Kidney epithelial cell (primary cell): ENCODE results near the gene SORCS2. TPM values are rescaled to one million over a fixed set of nuclear protein-coding genes. Genes with fewer than 3 reads are reported as not detected.

ENCODE experiments used
- DNase-seq: peaks from one replicate; pipeline ENCODE4 v3.0.0-alpha.2; 2010; ENCODE audit warnings: low read depth
- H3K27me3 ChIP-seq: 2 replicates; pipeline ENCODE4 v1.6.0; 2011; ENCODE audit warnings: low read length; ENCODE audit not compliant: control insufficient read depth, insufficient read depth
- H3K36me3 ChIP-seq: 2 replicates; pipeline ENCODE4 v1.5.1; 2011; ENCODE audit warnings: low read length; ENCODE audit not compliant: control insufficient read depth, insufficient read depth
- H3K4me3 ChIP-seq: 2 replicates; pipeline ENCODE4 v1.5.1; 2011; ENCODE audit warnings: low read depth, mild to moderate bottlenecking, control low read depth, low read length
- CTCF ChIP-seq: IDR thresholded peaks from 2 replicates; pipeline ENCODE4 v1.5.1; 2011; ENCODE audit warnings: mild to moderate bottlenecking, moderate library complexity, low read length, control low read depth, inconsistent platforms; ENCODE audit not compliant: insufficient read depth, poor library complexity, severe bottlenecking
- total RNA-seq: library from RNA; depleted of rRNA; stranded (reverse); fragments of >200 nt; gene quantifications from 2 replicates; pipeline ENCODE4 v1.2.3, GENCODE V29; 2015

Gene SORCS2
- total RNA-seq, 1 donor from 2014 or later = 1.4 TPM

DNA sequence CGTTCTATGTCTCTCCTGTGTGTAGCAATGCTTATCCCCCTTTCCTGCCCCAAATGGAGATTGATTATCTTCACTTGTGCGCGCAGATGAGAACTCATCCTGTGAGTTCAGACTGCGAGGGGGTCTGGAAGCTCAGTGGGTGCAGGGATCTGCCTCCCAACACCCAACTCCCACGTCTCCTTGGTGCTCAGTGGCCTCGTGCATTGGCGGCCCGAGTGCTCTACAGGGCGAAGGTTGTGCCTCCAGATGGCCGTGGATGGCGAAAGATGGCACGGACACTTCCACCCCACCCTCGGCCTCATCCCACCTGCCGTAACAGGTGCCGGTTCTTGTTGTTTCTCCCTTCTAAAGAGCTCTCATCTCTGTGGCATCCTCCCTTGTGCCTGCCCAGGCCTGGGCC is 45.1 kb upstream of the SORCS2 start:
- Histone ChIP-seq H3K4me3 (no peak overlapping the region), H3K27me3 (peaks cover 26% of the 10 kb centered on the region), H3K36me3 (no peaks in the 10 kb centered on the region)
- TF ChIP-seq CTCF = no peak
- DNase-seq = no peak

DNA sequence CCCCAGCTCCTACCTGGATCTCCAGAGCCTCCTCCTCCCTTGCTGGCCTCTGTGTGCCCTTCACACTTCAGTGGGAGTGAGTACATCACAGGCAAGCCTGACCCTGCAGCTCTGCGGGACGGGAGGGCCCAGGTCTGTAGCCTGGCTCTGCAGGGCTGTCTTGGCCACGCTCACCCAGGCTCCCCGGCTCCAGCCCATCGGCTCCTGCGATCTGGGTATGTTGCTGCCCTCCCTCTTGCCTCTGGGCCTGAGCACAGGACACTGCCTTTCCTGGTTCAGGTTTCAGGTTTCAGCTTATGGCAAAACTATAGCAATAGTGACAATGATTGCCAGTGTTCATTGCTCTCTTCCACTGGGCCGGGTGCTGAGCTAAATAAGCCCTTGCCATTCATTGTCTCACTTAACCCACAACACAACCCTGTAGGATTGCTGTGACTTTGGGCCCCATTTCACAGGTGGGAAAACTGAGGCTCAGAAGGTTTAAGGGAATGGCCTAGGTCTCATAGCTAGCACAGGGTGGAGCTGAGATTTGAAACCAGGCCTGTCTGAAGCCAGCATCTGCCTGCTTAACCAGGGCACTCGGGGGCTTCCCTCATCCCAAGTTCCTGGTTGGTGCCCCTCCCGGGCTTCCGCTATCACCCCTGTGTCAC is 44.6 kb upstream of the SORCS2 start:
- Histone ChIP-seq H3K4me3 (no peak overlapping the region), H3K27me3 (peaks cover 26% of the 10 kb centered on the region), H3K36me3 (no peaks in the 10 kb centered on the region)
- DNase-seq = no peak
- TF ChIP-seq CTCF = no peak

DNA sequence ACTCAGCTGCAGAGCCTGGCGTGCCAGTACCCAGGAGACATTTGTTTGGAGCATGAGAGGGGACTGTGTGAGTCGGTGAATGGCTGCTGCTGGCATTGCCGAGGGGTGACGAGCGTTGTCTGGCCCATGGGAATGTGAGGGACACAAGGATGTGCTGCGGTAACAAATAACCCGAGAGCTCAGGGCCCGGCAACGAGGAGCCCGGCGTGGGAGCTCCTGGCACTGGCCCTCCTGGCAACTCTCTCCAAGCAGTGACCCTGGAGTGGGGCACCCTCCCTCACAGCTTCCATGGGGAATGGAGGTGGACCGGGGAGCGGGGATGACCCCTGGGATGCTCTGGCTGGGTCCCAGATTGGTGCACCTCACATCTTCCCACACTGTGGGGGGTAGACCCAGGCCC is 44.0 kb upstream of the SORCS2 start:
- DNase-seq = no peak
- no peak for TF ChIP-seq CTCF
- peaks cover 26% of the 10 kb centered on the region for H3K27me3 ChIP-seq

GRCh38 chr4:7150036-7150635 is 42.2 kb upstream of the SORCS2 start:
- Histone ChIP-seq H3K4me3 (no peak overlapping the region), H3K36me3 (no peaks in the 10 kb centered on the region), H3K27me3 (peaks cover 28% of the 10 kb centered on the region)
- no peak for DNase-seq
- no peak for TF ChIP-seq CTCF

More for the DNA sequence above, 44.0 kb upstream of the SORCS2 start:
- no peaks in the 10 kb centered on the region for H3K36me3 ChIP-seq
- H3K4me3 ChIP-seq = no peak overlapping the region

DNA sequence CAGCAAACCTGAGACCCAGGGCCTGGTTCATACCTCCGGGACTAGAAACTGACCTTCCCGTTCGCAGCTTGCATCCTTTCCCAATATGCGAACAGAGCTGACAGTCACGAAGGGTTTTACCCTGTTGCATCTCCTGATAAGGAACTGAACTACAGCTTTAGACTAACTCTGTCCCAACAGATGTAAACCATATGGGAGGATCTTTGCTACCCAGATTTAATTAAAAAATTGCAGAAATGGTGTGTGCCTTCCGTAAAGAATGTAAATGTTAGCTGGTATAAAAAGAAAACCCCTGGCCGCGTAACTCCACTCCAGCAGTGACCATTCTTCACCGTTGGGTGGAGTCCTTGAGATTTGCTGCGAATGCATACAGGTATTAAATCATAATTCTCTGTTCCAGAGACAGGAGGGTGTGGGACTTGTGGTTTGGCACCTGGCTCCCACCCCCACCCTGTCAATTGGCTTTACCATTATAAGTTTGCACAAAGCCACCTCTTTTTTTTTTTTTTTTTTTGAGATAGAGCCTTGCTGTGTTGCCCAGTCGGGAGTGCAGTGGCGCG is 40.6 kb upstream of the SORCS2 start:
- Histone ChIP-seq H3K27me3 (peaks cover 24% of the 10 kb centered on the region), H3K36me3 (no peaks in the 10 kb centered on the region), H3K4me3 (no peak overlapping the region)
- no peak for DNase-seq
- no peak for TF ChIP-seq CTCF
